K562 treated with DMSO at 1 percent for 24 hours (cell line): ENCODE results near the gene P3H2. TPM values are rescaled to one million over a fixed set of nuclear protein-coding genes. Genes with fewer than 3 reads are reported as not detected.

Experiments used
- total RNA-seq: library from RNA; unstranded; fragments of 300-600 nt; gene quantifications from 2 replicates; pipeline ENCODE4 v1.2.3, GENCODE V29; 2022; ENCODE audit warnings: low read depth; ENCODE audit not compliant: insufficient read depth

Gene P3H2, protein sequence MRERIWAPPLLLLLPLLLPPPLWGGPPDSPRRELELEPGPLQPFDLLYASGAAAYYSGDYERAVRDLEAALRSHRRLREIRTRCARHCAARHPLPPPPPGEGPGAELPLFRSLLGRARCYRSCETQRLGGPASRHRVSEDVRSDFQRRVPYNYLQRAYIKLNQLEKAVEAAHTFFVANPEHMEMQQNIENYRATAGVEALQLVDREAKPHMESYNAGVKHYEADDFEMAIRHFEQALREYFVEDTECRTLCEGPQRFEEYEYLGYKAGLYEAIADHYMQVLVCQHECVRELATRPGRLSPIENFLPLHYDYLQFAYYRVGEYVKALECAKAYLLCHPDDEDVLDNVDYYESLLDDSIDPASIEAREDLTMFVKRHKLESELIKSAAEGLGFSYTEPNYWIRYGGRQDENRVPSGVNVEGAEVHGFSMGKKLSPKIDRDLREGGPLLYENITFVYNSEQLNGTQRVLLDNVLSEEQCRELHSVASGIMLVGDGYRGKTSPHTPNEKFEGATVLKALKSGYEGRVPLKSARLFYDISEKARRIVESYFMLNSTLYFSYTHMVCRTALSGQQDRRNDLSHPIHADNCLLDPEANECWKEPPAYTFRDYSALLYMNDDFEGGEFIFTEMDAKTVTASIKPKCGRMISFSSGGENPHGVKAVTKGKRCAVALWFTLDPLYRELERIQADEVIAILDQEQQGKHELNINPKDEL
- total RNA-seq: not detected in 2 replicates

DNA sequence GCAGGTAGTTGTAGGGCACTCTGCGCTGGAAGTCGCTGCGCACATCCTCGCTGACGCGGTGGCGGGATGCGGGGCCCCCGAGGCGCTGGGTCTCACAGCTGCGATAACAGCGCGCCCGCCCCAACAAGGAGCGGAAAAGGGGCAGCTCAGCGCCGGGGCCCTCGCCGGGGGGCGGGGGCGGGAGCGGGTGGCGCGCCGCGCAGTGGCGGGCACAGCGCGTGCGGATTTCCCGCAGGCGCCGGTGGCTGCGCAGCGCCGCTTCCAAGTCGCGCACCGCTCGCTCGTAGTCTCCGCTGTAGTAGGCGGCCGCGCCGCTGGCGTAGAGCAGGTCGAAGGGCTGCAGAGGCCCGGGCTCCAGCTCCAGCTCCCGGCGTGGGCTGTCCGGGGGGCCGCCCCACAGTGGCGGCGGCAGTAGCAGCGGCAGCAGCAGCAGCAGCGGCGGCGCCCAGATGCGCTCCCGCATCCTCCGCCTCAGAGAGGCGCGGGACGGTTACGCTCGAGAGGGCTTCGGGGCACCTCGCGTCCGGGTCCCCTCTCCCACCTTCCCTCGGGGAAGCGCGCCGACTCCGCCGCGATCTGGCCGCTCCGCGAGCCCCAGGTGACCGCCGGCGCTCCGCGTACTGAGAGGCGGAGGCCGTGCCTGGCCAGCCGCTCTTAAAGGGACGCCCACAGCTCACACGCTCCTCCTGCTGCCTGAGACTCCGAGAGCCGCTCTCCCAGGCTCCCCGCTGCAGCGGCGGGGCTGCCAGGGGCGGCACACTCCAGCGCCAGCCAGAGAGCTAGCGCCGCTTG, at the start of gene P3H2:
Gene P3H2 (minus strand): TSS at position 629 of the 792 bp plus-strand sequence. CDS start 166 bp downstream, at position 463.

Other genes starting within 250 kb of the P3H2 start
- gene CLDN1, start 201.5 kb upstream of the P3H2 start, total RNA-seq: not detected in 2 replicates